Stomach (tissue), 9 donors: ENCODE measurements around the gene B4GALNT3. TPM values are rescaled to one million over a fixed set of nuclear protein-coding genes. Genes with fewer than 3 reads are reported as not detected.

ENCODE experiments used
- DNase-seq, 2 donors: peaks; one replicate each; pipeline versions ENCODE4 v3.0.0 to v3.0.0-alpha.2; 2013 to 2019
- H3K27ac ChIP-seq, 5 donors: fragments of 200-600 bp in 4 of 5; sonication (generic) in 4 of 5; one replicate each; pipeline ENCODE4 v1.5.1; 2013 to 2019; ENCODE audit warnings: mild to moderate bottlenecking in 1 of 5, moderate library complexity in 1 of 5
- H3K27me3 ChIP-seq, 3 donors: fragments of 200-600 bp; sonication (generic); one replicate each; pipeline ENCODE4 v1.5.1; 2017 to 2019; ENCODE audit warnings: mixed run types in 1 of 3
- H3K36me3 ChIP-seq, 4 donors: fragments of 200-600 bp; sonication (generic); 1 replicate in 3 of 4; 2 replicates in 1 of 4; pipeline ENCODE4 v1.5.1; 2016 to 2019
- H3K4me1 ChIP-seq, 4 donors: fragments of 200-600 bp; sonication (generic); one replicate each; pipeline ENCODE4 v1.5.1; 2016 to 2019
- H3K4me3 ChIP-seq, 4 donors: fragments of 200-600 bp; sonication (generic) in 3 of 4; one replicate each; pipeline ENCODE4 v1.5.1; 2016 to 2019; ENCODE audit warnings: mild to moderate bottlenecking in 1 of 4
- H3K9me3 ChIP-seq, 4 donors: fragments of 200-600 bp; sonication (generic); one replicate each; pipeline ENCODE4 v1.5.1; 2016 to 2019
- EP300 ChIP-seq: sonication (generic); formaldehyde crosslinking; IDR thresholded peaks from one replicate; pipeline ENCODE4 v1.6.1; 2017; ENCODE audit warnings: antibody characterized with exemption
- POLR2A ChIP-seq, 4 donors: fragments of 450-650 bp; IDR thresholded peaks; one replicate each; pipeline ENCODE4 v1.6.1; 2016; ENCODE audit warnings: antibody characterized with exemption in 4 of 4, control low read depth in 2 of 4, mild to moderate bottlenecking in 1 of 4, moderate library complexity in 1 of 4
- POLR2AphosphoS5 ChIP-seq, 3 donors: sonication (generic); formaldehyde crosslinking; IDR thresholded peaks; one replicate each; pipeline ENCODE4 v1.6.1; 2016; ENCODE audit warnings: antibody characterized with exemption in 3 of 3
- WGBS, 5 donors: extraction: QIAGEN DNeasy Blood & Tissue Kit in 3 of 5; methylation state at CpG; one replicate each; pipeline versions ENCODE4 v1.1.5 to v1.1.7; 2013 to 2018; 5-methylcytosine and 5-hydroxymethylcytosine counted together
- intact Hi-C: fragments of 100-400 bp; cut with DNase I; formaldehyde crosslinking; loops from one replicate; pipeline ENCODE4 v1.15.1; 2023; ENCODE audit warnings: low total_unique reads
- polyA plus RNA-seq, 3 donors: library from polyadenylated mRNA; stranded (reverse); fragments of 200-250 nt; gene quantifications; one replicate each; pipeline ENCODE4 v1.2.3, GENCODE V29; 2013
- total RNA-seq, 5 donors: library from RNA; depleted of rRNA; stranded (reverse); fragments of >200 nt; gene quantifications; one replicate each; pipeline versions ENCODE4 v1.1.0 to v1.2.3, GENCODE V29; 2014 to 2016
- TF ChIP-seq, protein P1 (sequence below), 7 experiments: fragments of 450-650 bp in 4 of 7; fragments of 200-600 bp in 3 of 7; sonication (generic) in 3 of 7; IDR thresholded peaks; one replicate each; pipeline ENCODE4 v1.5.1; 2016 to 2019; ENCODE audit warnings: antibody characterized with exemption in 7 of 7, control low read depth in 2 of 7, mild to moderate bottlenecking in 1 of 7
- donor health status: healthy with polysubstance abuse.
- donor health status: Bipolar disorder and iron deficiency.
- donor health status: healthy.

Gene B4GALNT3
- total and polyA plus RNA-seq, 8 donors, result 20.8 to 332 (median 71.0) TPM

DNA sequence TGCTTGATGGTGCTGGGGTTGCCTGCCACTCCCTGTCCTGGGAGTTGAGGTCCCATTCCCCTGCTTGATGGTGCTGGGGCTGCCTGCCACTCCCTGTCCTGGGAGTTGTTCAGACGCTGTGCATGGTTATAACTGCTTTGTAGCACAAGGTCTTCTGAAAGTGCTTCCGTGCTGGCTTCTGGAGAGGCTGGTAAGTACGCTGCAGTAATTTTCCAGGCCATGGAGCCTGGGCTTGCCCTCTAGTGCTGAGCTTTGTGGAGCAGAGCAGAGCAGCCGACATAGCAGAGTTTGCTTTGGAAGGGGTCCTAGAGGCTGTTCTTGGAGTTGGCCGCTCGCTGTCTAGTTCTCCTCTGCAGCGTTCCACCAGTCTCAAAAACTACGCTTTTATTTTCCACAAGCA lies 6.3 kb downstream of the B4GALNT3 start:
- Histone ChIP-seq H3K9me3 (no peaks in the 10 kb centered on the region), H3K36me3 (no peaks in the 10 kb centered on the region), H3K27me3 (peaks cover 0 to 18% (median 0%) of the 10 kb centered on the region in 3 donors), H3K4me1 (peaks cover 32 to 60% (median 42%) of the 10 kb centered on the region in 4 donors), H3K4me3 (peak overlapping the region in 1 of 4 donors; percentile 23), H3K27ac (peak overlapping the region; percentile 74 to 91 (median 85))
- DNase-seq, result peak in 1 of 2 donors; percentile 81
- TF ChIP-seq EP300 (no peak), POLR2AphosphoS5 (IDR thresholded peaks at IDR 0.05) (peak in 2 of 3 donors; percentile 35 to 65)
- whole genome bisulfite sequencing, 5 donors, result 33 to 50% (median 47%) methylated on average over 8 of the region's 8 CpGs
- intact Hi-C loops, result no loop called here

- Histone ChIP-seq H3K9me3 (no peaks in the 10 kb centered on the region), H3K27ac (peak overlapping the region; percentile 42 to 87 (median 84)), H3K36me3 (no peaks in the 10 kb centered on the region), H3K4me3 (no peak overlapping the region), H3K4me1 (peaks cover 25 to 54% (median 39%) of the 10 kb centered on the region in 4 donors), H3K27me3 (peaks cover 0 to 11% (median 0%) of the 10 kb centered on the region in 3 donors)
- TF ChIP-seq POLR2A (IDR thresholded peaks at IDR 0.05) (no peak), EP300 (no peak), POLR2AphosphoS5 (IDR thresholded peaks at IDR 0.05) (no peak)
- TF ChIP-seq, protein P1, sequence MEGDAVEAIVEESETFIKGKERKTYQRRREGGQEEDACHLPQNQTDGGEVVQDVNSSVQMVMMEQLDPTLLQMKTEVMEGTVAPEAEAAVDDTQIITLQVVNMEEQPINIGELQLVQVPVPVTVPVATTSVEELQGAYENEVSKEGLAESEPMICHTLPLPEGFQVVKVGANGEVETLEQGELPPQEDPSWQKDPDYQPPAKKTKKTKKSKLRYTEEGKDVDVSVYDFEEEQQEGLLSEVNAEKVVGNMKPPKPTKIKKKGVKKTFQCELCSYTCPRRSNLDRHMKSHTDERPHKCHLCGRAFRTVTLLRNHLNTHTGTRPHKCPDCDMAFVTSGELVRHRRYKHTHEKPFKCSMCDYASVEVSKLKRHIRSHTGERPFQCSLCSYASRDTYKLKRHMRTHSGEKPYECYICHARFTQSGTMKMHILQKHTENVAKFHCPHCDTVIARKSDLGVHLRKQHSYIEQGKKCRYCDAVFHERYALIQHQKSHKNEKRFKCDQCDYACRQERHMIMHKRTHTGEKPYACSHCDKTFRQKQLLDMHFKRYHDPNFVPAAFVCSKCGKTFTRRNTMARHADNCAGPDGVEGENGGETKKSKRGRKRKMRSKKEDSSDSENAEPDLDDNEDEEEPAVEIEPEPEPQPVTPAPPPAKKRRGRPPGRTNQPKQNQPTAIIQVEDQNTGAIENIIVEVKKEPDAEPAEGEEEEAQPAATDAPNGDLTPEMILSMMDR (IDR thresholded peaks at IDR 0.05), result no peak
- WGBS, 5 donors, result 69 to 81% (median 70%) methylated on average over 5 of the region's 5 CpGs
- DNase-seq, result no peak
- intact Hi-C loops, result no loop called here
Observed at GRCh38 chr12:466762-467161, 7.0 kb downstream of the B4GALNT3 start.

DNA sequence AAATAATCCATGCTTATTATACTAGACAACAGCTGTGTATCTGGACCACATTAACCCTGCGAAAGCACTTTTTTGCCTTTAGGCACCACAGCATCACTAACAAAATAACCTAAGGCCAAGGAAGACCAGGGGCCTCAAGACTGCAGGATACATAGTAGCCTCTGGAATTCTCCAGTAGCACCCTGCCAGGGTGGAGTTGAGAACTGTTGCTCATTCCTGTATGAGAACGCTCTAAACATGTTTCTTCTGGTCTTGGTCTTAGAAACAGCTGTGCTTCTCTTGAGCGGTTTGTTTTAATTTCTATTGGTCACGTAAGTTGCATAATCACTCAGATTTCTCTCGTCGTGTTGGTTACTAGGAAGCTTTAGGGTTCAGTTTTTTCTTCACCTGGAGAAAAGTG lies 7.9 kb downstream of the B4GALNT3 start:
- TF ChIP-seq, protein P1 (IDR thresholded peaks at IDR 0.05), result no peak
- no peak for TF ChIP-seq POLR2A (IDR thresholded peaks at IDR 0.05)
- no peak for TF ChIP-seq POLR2AphosphoS5 (IDR thresholded peaks at IDR 0.05)
- TF ChIP-seq EP300, result no peak
- H3K27ac ChIP-seq, result no peak overlapping the region

GRCh38 chr12:468671-469389 lies 9.1 kb downstream of the B4GALNT3 start:
- Histone ChIP-seq H3K4me1 (peaks cover 11 to 38% (median 29%) of the 10 kb centered on the region in 4 donors), H3K36me3 (no peaks in the 10 kb centered on the region), H3K27me3 (peaks cover 0 to 4% (median 0%) of the 10 kb centered on the region in 3 donors), H3K9me3 (no peaks in the 10 kb centered on the region), H3K27ac (peak overlapping the region; percentile 13 to 40 (median 29)), H3K4me3 (no peak overlapping the region)
- intact Hi-C loops, result no loop called here
- peak; percentile 50 to 61 for DNase-seq
- TF ChIP-seq POLR2A (IDR thresholded peaks at IDR 0.05), result no peak
- TF ChIP-seq, protein P1 (IDR thresholded peaks at IDR 0.05), result no peak
- no peak for TF ChIP-seq EP300
- TF ChIP-seq POLR2AphosphoS5 (IDR thresholded peaks at IDR 0.05), result peak in 1 of 3 donors; percentile 12
- 37 to 56% (median 42%) methylated on average over 10 of the region's 10 CpGs for WGBS, 5 donors

More for the DNA sequence above, 7.9 kb downstream of the B4GALNT3 start:
- no peak overlapping the region for H3K4me3 ChIP-seq
- no peak for DNase-seq
- peaks cover 17 to 46% (median 36%) of the 10 kb centered on the region in 4 donors for H3K4me1 ChIP-seq
- 77 to 95% (median 89%) methylated on average over 6 of the region's 6 CpGs for WGBS, 5 donors
- H3K9me3 ChIP-seq, result no peaks in the 10 kb centered on the region
- no peaks in the 10 kb centered on the region for H3K36me3 ChIP-seq
- peaks cover 0 to 4% (median 0%) of the 10 kb centered on the region in 3 donors for H3K27me3 ChIP-seq
- intact Hi-C loops, result no loop called here
